ENCODE measurements around the gene GCH1. TPM values are rescaled to one million over a fixed set of nuclear protein-coding genes. Genes with fewer than 3 reads are reported as not detected.
"Not testable (repeated sequence)": the region's sequence is repeated elsewhere in the genome, so short reads cannot be mapped to it uniquely, and the experiment has no call there.

Gene GCH1
- total RNA-seq, 4 donors from 2014 or later, result 24.3 to 43.4 (median 28.3) TPM

- no peaks in the 10 kb centered on the region for H3K27me3 ChIP-seq
- no peaks in the 10 kb centered on the region for H3K9me3 ChIP-seq
- no peak for DNase-seq
- no peak overlapping the region for H3K27ac ChIP-seq
- no peak overlapping the region for H3K4me3 ChIP-seq
- in situ Hi-C loops (cut with MboI; ENCODE audit: low pct_ligation_motif_present in 1 of 4, low pct_unique_long_range_greater_than_20kb in 1 of 4, low sequenced_read_pairs in 3 of 4) (no loop called here), intact Hi-C loops (cut with DNase I; ENCODE audit: low total_unique reads) (no loop called here)
- 92% methylated on average over 13 of the region's 13 CpGs; no CpG with 5 or more reads in 1 of the 2 donors for WGBS, 2 donors (ENCODE audit: low coverage in 1 of 2)
- no peaks in the 10 kb centered on the region for H3K4me1 ChIP-seq
- H3K36me3 ChIP-seq, result no peaks in the 10 kb centered on the region
- TF ChIP-seq CTCF (IDR thresholded peaks at IDR 0.05) (no peak), POLR2AphosphoS5 (IDR thresholded peaks at IDR 0.05) (no peak), POLR2A (IDR thresholded peaks at IDR 0.05) (no peak), EP300 (IDR thresholded peaks at IDR 0.05; ENCODE audit: low read depth) (no peak)
Measured at GRCh38 chr14:54803926-54804537, 98.6 kb downstream of the GCH1 start.

- intact Hi-C loops (cut with DNase I; ENCODE audit: low total_unique reads), result no loop called here
- in situ Hi-C loops (cut with MboI; ENCODE audit: low pct_ligation_motif_present in 1 of 4, low pct_unique_long_range_greater_than_20kb in 1 of 4, low sequenced_read_pairs in 3 of 4), result no loop called here
- 54% methylated on average over 7 of the region's 7 CpGs; no CpG with 5 or more reads in 1 of the 2 donors for WGBS, 2 donors (ENCODE audit: low coverage in 1 of 2)
- Histone ChIP-seq H3K9me3 (no peaks in the 10 kb centered on the region), H3K4me1 (no peaks in the 10 kb centered on the region), H3K36me3 (no peaks in the 10 kb centered on the region), H3K27me3 (no peaks in the 10 kb centered on the region), H3K27ac (no peak overlapping the region), H3K4me3 (no peak overlapping the region)
- DNase-seq, result no peak
- no peak for TF ChIP-seq CTCF (IDR thresholded peaks at IDR 0.05)
Measured at GRCh38 chr14:54803396-54803795, 99.2 kb downstream of the GCH1 start.

GRCh38 chr14:54801482-54801881, 101.1 kb downstream of the GCH1 start:
- H3K4me3 ChIP-seq; H3K36me3 ChIP-seq; H3K9me3 ChIP-seq; DNase-seq; H3K4me1 ChIP-seq; H3K27me3 ChIP-seq; in situ Hi-C loops (cut with MboI; ENCODE audit: low pct_ligation_motif_present in 1 of 4, low pct_unique_long_range_greater_than_20kb in 1 of 4, low sequenced_read_pairs in 3 of 4); H3K27ac ChIP-seq; intact Hi-C loops (cut with DNase I; ENCODE audit: low total_unique reads): not testable (repeated sequence)
- WGBS, 2 donors (ENCODE audit: low coverage in 1 of 2), result 87 to 95% methylated on average over 2 of the region's 2 CpGs

GRCh38 chr14:54798465-54799124, 104.0 kb downstream of the GCH1 start:
- intact Hi-C loops (cut with DNase I; ENCODE audit: low total_unique reads) (no loop called here), in situ Hi-C loops (cut with MboI; ENCODE audit: low pct_ligation_motif_present in 1 of 4, low pct_unique_long_range_greater_than_20kb in 1 of 4, low sequenced_read_pairs in 3 of 4) (no loop called here)
- Histone ChIP-seq H3K36me3 (no peaks in the 10 kb centered on the region), H3K27me3 (no peaks in the 10 kb centered on the region), H3K9me3 (peaks cover 0 to 5% of the 10 kb centered on the region in 2 donors), H3K4me1 (no peaks in the 10 kb centered on the region), H3K27ac (no peak overlapping the region), H3K4me3 (no peak overlapping the region)
- WGBS, 2 donors (ENCODE audit: low coverage in 1 of 2), result 82 to 84% methylated on average over 4 to 9 of the region's 9 CpGs
- DNase-seq, result no peak
- TF ChIP-seq EP300 (IDR thresholded peaks at IDR 0.05; ENCODE audit: low read depth) (no peak), POLR2A (IDR thresholded peaks at IDR 0.05) (no peak), POLR2AphosphoS5 (IDR thresholded peaks at IDR 0.05) (no peak), CTCF (IDR thresholded peaks at IDR 0.05) (no peak)

GRCh38 chr14:54797986-54798385, 104.6 kb downstream of the GCH1 start:
- intact Hi-C loops (cut with DNase I; ENCODE audit: low total_unique reads), result no loop called here

More at GRCh38 chr14:54797986-54798385, 104.6 kb downstream of the GCH1 start:
- TF ChIP-seq POLR2AphosphoS5 (IDR thresholded peaks at IDR 0.05) (no peak), EP300 (IDR thresholded peaks at IDR 0.05; ENCODE audit: low read depth) (no peak), POLR2A (IDR thresholded peaks at IDR 0.05) (no peak), CTCF (IDR thresholded peaks at IDR 0.05) (no peak)
- in situ Hi-C loops (cut with MboI; ENCODE audit: low pct_ligation_motif_present in 1 of 4, low pct_unique_long_range_greater_than_20kb in 1 of 4, low sequenced_read_pairs in 3 of 4), result no loop called here
- no peak overlapping the region for H3K4me3 ChIP-seq
- no peak overlapping the region for H3K27ac ChIP-seq
- DNase-seq, result no peak
- peaks cover 0 to 5% of the 10 kb centered on the region in 2 donors for H3K9me3 ChIP-seq
- 64 to 81% methylated on average over 4 of the region's 4 CpGs for WGBS, 2 donors (ENCODE audit: low coverage in 1 of 2)
- H3K27me3 ChIP-seq, result no peaks in the 10 kb centered on the region
- no peaks in the 10 kb centered on the region for H3K4me1 ChIP-seq
- no peaks in the 10 kb centered on the region for H3K36me3 ChIP-seq

All from transverse colon (tissue), 4 donors.